ENCODE data around the gene PLGRKT. TPM values are rescaled to one million over a fixed set of nuclear protein-coding genes. Genes with fewer than 3 reads are reported as not detected.

The PLGRKT gene
- total and polyA plus RNA-seq, 2 experiments from 2014 or later, result 13.1 to 31.5 TPM

- TF ChIP-seq, protein P1, sequence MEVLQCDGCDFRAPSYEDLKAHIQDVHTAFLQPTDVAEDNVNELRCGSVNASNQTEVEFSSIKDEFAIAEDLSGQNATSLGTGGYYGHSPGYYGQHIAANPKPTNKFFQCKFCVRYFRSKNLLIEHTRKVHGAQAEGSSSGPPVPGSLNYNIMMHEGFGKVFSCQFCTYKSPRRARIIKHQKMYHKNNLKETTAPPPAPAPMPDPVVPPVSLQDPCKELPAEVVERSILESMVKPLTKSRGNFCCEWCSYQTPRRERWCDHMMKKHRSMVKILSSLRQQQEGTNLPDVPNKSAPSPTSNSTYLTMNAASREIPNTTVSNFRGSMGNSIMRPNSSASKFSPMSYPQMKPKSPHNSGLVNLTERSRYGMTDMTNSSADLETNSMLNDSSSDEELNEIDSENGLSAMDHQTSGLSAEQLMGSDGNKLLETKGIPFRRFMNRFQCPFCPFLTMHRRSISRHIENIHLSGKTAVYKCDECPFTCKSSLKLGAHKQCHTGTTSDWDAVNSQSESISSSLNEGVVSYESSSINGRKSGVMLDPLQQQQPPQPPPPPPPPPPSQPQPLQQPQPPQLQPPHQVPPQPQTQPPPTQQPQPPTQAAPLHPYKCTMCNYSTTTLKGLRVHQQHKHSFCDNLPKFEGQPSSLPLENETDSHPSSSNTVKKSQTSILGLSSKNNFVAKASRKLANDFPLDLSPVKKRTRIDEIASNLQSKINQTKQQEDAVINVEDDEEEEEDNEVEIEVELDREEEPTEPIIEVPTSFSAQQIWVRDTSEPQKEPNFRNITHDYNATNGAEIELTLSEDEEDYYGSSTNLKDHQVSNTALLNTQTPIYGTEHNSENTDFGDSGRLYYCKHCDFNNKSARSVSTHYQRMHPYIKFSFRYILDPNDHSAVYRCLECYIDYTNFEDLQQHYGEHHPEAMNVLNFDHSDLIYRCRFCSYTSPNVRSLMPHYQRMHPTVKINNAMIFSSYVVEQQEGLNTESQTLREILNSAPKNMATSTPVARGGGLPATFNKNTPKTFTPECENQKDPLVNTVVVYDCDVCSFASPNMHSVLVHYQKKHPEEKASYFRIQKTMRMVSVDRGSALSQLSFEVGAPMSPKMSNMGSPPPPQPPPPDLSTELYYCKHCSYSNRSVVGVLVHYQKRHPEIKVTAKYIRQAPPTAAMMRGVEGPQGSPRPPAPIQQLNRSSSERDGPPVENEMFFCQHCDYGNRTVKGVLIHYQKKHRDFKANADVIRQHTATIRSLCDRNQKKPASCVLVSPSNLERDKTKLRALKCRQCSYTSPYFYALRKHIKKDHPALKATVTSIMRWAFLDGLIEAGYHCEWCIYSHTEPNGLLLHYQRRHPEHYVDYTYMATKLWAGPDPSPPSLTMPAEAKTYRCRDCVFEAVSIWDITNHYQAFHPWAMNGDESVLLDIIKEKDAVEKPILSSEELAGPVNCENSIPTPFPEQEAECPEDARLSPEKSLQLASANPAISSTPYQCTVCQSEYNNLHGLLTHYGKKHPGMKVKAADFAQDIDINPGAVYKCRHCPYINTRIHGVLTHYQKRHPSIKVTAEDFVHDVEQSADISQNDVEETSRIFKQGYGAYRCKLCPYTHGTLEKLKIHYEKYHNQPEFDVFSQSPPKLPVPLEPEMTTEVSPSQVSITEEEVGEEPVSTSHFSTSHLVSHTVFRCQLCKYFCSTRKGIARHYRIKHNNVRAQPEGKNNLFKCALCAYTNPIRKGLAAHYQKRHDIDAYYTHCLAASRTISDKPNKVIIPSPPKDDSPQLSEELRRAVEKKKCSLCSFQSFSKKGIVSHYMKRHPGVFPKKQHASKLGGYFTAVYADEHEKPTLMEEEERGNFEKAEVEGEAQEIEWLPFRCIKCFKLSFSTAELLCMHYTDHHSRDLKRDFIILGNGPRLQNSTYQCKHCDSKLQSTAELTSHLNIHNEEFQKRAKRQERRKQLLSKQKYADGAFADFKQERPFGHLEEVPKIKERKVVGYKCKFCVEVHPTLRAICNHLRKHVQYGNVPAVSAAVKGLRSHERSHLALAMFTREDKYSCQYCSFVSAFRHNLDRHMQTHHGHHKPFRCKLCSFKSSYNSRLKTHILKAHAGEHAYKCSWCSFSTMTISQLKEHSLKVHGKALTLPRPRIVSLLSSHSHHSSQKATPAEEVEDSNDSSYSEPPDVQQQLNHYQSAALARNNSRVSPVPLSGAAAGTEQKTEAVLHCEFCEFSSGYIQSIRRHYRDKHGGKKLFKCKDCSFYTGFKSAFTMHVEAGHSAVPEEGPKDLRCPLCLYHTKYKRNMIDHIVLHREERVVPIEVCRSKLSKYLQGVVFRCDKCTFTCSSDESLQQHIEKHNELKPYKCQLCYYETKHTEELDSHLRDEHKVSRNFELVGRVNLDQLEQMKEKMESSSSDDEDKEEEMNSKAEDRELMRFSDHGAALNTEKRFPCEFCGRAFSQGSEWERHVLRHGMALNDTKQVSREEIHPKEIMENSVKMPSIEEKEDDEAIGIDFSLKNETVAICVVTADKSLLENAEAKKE (CRISPR knock-in tag; IDR thresholded peaks at IDR 0.05), result no peak
- no peak for TF ChIP-seq CTCF (conservative IDR thresholded peaks at IDR 0.05; ENCODE audit: low read depth in 2 of 2)
- TF ChIP-seq, protein P2, sequence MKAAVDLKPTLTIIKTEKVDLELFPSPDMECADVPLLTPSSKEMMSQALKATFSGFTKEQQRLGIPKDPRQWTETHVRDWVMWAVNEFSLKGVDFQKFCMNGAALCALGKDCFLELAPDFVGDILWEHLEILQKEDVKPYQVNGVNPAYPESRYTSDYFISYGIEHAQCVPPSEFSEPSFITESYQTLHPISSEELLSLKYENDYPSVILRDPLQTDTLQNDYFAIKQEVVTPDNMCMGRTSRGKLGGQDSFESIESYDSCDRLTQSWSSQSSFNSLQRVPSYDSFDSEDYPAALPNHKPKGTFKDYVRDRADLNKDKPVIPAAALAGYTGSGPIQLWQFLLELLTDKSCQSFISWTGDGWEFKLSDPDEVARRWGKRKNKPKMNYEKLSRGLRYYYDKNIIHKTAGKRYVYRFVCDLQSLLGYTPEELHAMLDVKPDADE (IDR thresholded peaks at IDR 0.05), result no peak
These were observed 6.1 kb upstream of the PLGRKT start (continued) for GRCh38 chr9:5443850-5444249.

- Histone ChIP-seq H3K4me3 (no peak overlapping the region), H3K36me3 (ENCODE audit: insufficient read depth) (no peaks in the 10 kb centered on the region), H3K79me2 (replicated peaks; ENCODE audit: insufficient read depth) (no peaks in the 10 kb centered on the region), H3F3A (replicated peaks; ENCODE audit: low read depth) (0 out of 2 replicates have a peak, but pooled peaks cover 5% of the 10 kb centered on the region), H3K4me1 (ENCODE audit: insufficient read depth) (peaks cover 8% of the 10 kb centered on the region; the same call in 1 of the 2 replicates), H3K4me2 (no peak overlapping the region), H4K20me1 (replicated peaks; ENCODE audit: insufficient read depth) (no peaks in the 10 kb centered on the region), H3K27me3 (ENCODE audit: insufficient read depth) (no peaks in the 10 kb centered on the region), H2AFZ (no peak overlapping the region), H3K9me2 (ENCODE audit: insufficient read depth) (no peaks in the 10 kb centered on the region), H3K27ac (ENCODE audit: low read depth) (no peak overlapping the region)
- Mint-ChIP-seq H3K4me1 (peaks cover 12% of the 10 kb centered on the region), H3K9me3 (no peaks in the 10 kb centered on the region; the same call in 2 of the 3 replicates), H3K27ac (no peak overlapping the region), H3K4me3 (no peak overlapping the region), H3K27me3 (ENCODE audit: insufficient read depth, low read depth, poor library complexity) (peaks cover 4% of the 10 kb centered on the region), H3K36me3 (ENCODE audit: low read depth) (no peaks in the 10 kb centered on the region)
- TF ChIP-seq CTCF (conservative IDR thresholded peaks at IDR 0.05; ENCODE audit: low read depth in 2 of 2) (peak; percentile 71 to 77), CREB1 (CRISPR knock-in tag; IDR thresholded peaks at IDR 0.05; ENCODE audit: low read depth) (no peak)
- DNase-seq (ENCODE audit: low spot score), result peak; percentile 73
- ATAC-seq, result peak; percentile 5; the same call in 2 of the 3 replicates
These were observed 4.8 kb upstream of the PLGRKT start for GRCh38 chr9:5442400-5443011.
